Right hindlimb (tissue), 1 donor: ENCODE results near the gene SLC5A6.

ENCODE experiments used
- DNase-seq: peaks from one replicate; pipeline ENCODE4 v3.0.0-alpha.2; 2018

Gene SLC5A6

GRCh38 chr2:27170581-27171337 lies 41.3 kb downstream of the SLC5A6 start:
- DNase-seq = no peak

- no peak for DNase-seq
Measured at GRCh38 chr2:27164960-27165763, 46.9 kb downstream of the SLC5A6 start.

- no peak for DNase-seq
Measured at GRCh38 chr2:27162151-27163121, 49.6 kb downstream of the SLC5A6 start.

GRCh38 chr2:27160191-27160590 lies 51.9 kb downstream of the SLC5A6 start:
- DNase-seq = no peak

- DNase-seq = no peak
Measured at GRCh38 chr2:27159271-27159670, 52.8 kb downstream of the SLC5A6 start.

GRCh38 chr2:27158468-27158867 lies 53.6 kb downstream of the SLC5A6 start:
- DNase-seq = no peak

GRCh38 chr2:27155069-27155520 lies 57.0 kb downstream of the SLC5A6 start:
- no peak for DNase-seq

GRCh38 chr2:27154488-27154887 lies 57.6 kb downstream of the SLC5A6 start:
- DNase-seq = no peak

- no peak for DNase-seq
Measured at GRCh38 chr2:27152796-27153464, 59.1 kb downstream of the SLC5A6 start.

- no peak for DNase-seq
Measured at GRCh38 chr2:27152102-27152795, 59.8 kb downstream of the SLC5A6 start.

- no peak for DNase-seq
Measured at GRCh38 chr2:27150639-27151230, 61.3 kb downstream of the SLC5A6 start.
